AG04450 (cell line): Measurements from ENCODE around the gene EDNRB. TPM values are rescaled to one million over a fixed set of nuclear protein-coding genes. Genes with fewer than 3 reads are reported as not detected.

ENCODE experiments used
- CTCF ChIA-PET: fragments of 300-600, 350-600 bp; formaldehyde crosslinking; extraction: SDS; loops from one replicate; lab custom pipeline; 2022; ENCODE audit warnings: antibody characterized with exemption, inconsistent platforms; lab: Charles Lee
- POLR2A ChIA-PET: fragments of 350-600 bp; formaldehyde crosslinking; extraction: SDS; loops from one replicate; lab custom pipeline; 2021; ENCODE audit warnings: antibody characterized with exemption, inconsistent platforms; lab: Yijun Ruan, JAX
- DNase-seq: peaks from one replicate; pipeline ENCODE4 v3.0.0-alpha.2; 2011; ENCODE audit warnings: low read depth, low spot score
- H3K27ac ChIP-seq: one replicate; pipeline ENCODE4 v1.5.1; 2012; ENCODE audit warnings: low read depth, low read length, control low read depth
- H3K27me3 ChIP-seq: one replicate; pipeline ENCODE4 v1.6.0; 2012; ENCODE audit warnings: low read length; ENCODE audit not compliant: control insufficient read depth, insufficient read depth
- H3K4me3 ChIP-seq: 2 replicates; pipeline ENCODE4 v1.5.1; 2011; ENCODE audit warnings: mild to moderate bottlenecking, low read depth, low read length, control low read depth
- H3K9me3 ChIP-seq: 2 replicates; pipeline ENCODE4 v1.5.1; 2012; ENCODE audit warnings: low read length; ENCODE audit not compliant: control insufficient read depth, insufficient read depth
- polyA plus RNA-seq: library from polyadenylated mRNA; depleted of rRNA; stranded (reverse); fragments of >200 nt; gene quantifications from 2 replicates; pipeline ENCODE4 v1.2.3, GENCODE V29; 2011
- TF ChIP-seq, protein P1 (sequence below): IDR thresholded peaks from 2 replicates; pipeline ENCODE4 v1.5.1; 2011; ENCODE audit warnings: low read depth, low read length, control low read depth, inconsistent platforms

Gene EDNRB
- polyA plus RNA-seq, 1 experiment, result 7.2 TPM

DNA sequence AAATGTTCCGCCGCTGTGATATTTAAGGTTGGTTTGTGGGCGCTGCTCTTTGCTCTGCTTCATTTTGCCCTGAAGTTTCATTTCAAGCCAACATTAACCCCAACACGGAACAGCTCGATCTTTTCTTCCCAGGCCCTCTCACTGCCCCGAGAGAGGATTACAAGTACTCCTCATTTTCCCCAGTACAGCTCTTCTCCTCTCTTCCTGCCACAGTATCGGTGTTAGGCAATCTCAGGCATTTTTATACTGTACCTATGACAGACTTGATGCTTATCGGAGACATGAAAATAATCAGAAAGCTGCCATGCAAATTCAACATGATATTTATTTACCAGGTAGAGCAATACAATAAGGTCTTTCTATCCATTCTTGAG is 1.3 kb upstream of the EDNRB start:
- Histone ChIP-seq H3K9me3 (no peaks in the 10 kb centered on the region; the same call in 1 of the 2 replicates), H3K4me3 (peak overlapping the region; percentile 68), H3K27me3 (peaks cover 3% of the 10 kb centered on the region), H3K27ac (no peak overlapping the region)
- TF ChIP-seq, protein P1, sequence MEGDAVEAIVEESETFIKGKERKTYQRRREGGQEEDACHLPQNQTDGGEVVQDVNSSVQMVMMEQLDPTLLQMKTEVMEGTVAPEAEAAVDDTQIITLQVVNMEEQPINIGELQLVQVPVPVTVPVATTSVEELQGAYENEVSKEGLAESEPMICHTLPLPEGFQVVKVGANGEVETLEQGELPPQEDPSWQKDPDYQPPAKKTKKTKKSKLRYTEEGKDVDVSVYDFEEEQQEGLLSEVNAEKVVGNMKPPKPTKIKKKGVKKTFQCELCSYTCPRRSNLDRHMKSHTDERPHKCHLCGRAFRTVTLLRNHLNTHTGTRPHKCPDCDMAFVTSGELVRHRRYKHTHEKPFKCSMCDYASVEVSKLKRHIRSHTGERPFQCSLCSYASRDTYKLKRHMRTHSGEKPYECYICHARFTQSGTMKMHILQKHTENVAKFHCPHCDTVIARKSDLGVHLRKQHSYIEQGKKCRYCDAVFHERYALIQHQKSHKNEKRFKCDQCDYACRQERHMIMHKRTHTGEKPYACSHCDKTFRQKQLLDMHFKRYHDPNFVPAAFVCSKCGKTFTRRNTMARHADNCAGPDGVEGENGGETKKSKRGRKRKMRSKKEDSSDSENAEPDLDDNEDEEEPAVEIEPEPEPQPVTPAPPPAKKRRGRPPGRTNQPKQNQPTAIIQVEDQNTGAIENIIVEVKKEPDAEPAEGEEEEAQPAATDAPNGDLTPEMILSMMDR, result no peak
- ChIA-PET CTCF (interaction anchor here (0.6 to 3.3 kb wide), 3 partner anchors 135 to 202 kb away, joined by 4 to 28 read pairs (median 7); no protein-coding TSS in a partner anchor), POLR2A (interaction anchor here (1.0 kb wide), 1 partner anchor 60 kb away, joined by 5 read pairs; no protein-coding TSS in a partner anchor)
- DNase-seq, result no peak

DNA sequence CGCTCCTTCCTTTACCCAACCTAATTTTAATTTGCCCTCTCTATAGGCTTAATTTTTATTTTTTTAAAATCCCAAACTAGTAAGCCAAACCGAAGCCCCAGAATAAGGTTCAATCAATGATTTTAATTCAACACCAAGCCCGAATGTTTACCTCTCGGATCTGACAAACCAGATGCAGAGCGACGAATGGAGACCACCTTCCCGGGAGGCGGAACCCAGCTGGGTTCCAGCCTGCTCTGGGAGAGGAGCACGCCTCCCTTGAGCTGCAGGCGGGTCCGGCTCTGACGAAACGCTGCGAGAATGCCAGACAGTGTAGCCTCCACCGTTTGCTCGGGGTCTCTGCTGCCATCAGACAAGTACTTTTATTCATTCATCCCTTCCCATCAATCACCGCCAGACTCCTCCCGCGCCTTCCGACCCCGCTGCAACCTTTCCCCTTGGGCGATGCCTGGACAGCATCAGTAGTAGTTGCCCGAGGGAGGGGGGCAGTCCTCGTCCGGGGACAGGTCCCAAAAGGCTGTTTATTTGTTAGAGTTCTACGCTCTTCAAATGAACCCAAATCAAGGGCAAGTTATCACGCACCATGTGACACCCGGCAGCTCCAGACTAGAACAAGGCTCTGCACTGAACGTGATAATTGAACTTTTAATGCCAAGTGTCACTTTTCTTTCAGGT is 752 bp upstream of the EDNRB start:
- POLR2A ChIA-PET, result interaction anchor here (0.7 to 1.0 kb wide), 3 partner anchors 26 to 158 kb away, joined by 3 to 8 read pairs (median 5); no protein-coding TSS in a partner anchor
- DNase-seq, result no peak
- no peak overlapping the region for H3K27ac ChIP-seq
- CTCF ChIA-PET, result interaction anchor here (0.6 to 3.3 kb wide), 5 partner anchors 14 to 202 kb away, joined by 3 to 28 read pairs (median 4); no protein-coding TSS in a partner anchor
- peak overlapping the region; percentile 68 for H3K4me3 ChIP-seq
- peaks cover 3% of the 10 kb centered on the region for H3K27me3 ChIP-seq
- TF ChIP-seq, protein P1, result no peak
- no peaks in the 10 kb centered on the region; the same call in 1 of the 2 replicates for H3K9me3 ChIP-seq

DNA sequence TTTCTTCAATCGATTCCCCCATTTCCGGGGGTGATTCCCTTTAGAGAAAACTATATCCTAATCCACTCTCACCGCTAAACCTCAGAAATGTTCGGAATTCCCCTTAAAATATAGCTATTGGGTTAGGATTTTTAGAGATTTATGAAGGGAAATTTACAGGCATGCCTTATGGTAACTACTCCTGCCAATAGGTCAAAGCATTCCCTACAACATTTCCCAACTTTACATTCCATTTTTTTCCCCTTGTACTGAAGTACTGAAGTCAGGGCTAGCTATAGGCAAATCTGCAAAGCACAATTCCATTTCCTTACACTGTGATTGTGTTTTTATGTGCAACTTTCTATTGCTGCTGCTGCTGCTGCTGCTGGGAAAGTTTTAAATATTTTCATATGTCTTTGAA is 2.1 kb downstream of the EDNRB start:
- Histone ChIP-seq H3K9me3 (no peaks in the 10 kb centered on the region; the same call in 1 of the 2 replicates), H3K27ac (no peak overlapping the region), H3K27me3 (peaks cover 3% of the 10 kb centered on the region), H3K4me3 (peak overlapping the region; percentile 31)
- ChIA-PET CTCF (no interaction called here), POLR2A (interaction anchor here (0.6 kb wide), 1 partner anchor 1564 kb away, joined by 4 read pairs; the partner anchor contains the start of gene NDFIP2)
- DNase-seq, result no peak
- TF ChIP-seq, protein P1, result no peak

DNA sequence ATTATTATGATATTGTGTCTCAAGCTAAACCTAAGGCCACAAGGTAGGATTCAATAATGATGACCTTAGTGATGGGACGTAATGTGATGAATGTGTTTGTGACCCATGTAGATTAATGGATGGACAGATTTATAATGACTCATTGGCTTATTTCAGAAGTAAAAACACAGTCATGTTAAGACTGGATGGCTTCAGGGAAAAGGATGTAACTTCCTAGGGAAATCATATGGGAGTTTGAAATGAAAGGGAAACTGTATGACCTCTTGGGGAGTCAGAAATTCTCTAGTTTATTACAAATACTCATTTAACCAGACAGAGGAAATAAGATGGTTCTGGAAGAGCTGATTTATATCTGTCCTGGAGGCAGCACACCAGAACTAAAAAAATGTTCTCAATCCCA is 2.9 kb downstream of the EDNRB start:
- Histone ChIP-seq H3K27ac (no peak overlapping the region), H3K9me3 (no peaks in the 10 kb centered on the region; the same call in 1 of the 2 replicates), H3K4me3 (no peak overlapping the region), H3K27me3 (peaks cover 1% of the 10 kb centered on the region)
- no peak for DNase-seq
- TF ChIP-seq, protein P1, result no peak
- CTCF ChIA-PET, result no interaction called here
- POLR2A ChIA-PET, result no interaction called here

DNA sequence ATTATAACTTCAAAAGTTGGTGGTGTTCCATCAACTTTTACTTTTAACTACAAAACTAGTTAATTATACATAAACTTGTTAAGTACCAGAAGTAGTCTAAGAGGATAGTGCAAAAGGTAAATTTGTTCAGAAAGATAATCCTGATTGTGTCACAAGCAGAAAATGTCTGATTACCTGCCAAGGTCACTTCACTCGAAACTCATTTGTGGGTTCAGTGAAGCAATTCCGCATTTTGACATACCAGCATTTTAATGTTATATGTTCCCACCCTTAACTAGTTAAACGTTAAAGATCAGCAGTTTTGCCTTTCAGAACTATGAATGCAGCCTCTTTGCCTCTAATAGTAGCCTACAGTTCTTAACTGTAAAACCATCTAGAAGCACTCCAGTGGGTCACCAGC is 5.6 kb downstream of the EDNRB start:
- DNase-seq, result no peak
- POLR2A ChIA-PET, result no interaction called here
- Histone ChIP-seq H3K27me3 (no peaks in the 10 kb centered on the region), H3K9me3 (no peaks in the 10 kb centered on the region), H3K27ac (no peak overlapping the region), H3K4me3 (no peak overlapping the region)
- TF ChIP-seq, protein P1, result no peak
- CTCF ChIA-PET, result interaction anchor here (1.0 kb wide), 1 partner anchor 208 kb away, joined by 3 read pairs; no protein-coding TSS in a partner anchor
